IMR-90 (cell line): ENCODE measurements around the gene INO80D.
"Not testable (repeated sequence)": the region's sequence is repeated elsewhere in the genome, so short reads cannot be mapped to it uniquely, and the experiment has no call there.

Source experiments
- CTCF ChIP-seq: conservative IDR thresholded peaks from 2 replicates; pipeline ENCODE4 v1.5.1; 2012; ENCODE audit warnings: mild to moderate bottlenecking, low read depth, low read length, improper control_type of control experiment
- MAZ ChIP-seq: IDR thresholded peaks from 2 replicates; pipeline ENCODE4 v1.6.1; 2012; ENCODE audit warnings: low read depth, mild to moderate bottlenecking, low read length, improper control_type of control experiment, moderate library complexity, borderline replicate concordance
- NFE2L2 ChIP-seq: fragments of 150-350 bp; IDR thresholded peaks from 2 replicates; pipeline ENCODE4 v1.6.1; 2016; ENCODE audit warnings: low read depth, mild to moderate bottlenecking, low read length
- RAD21 ChIP-seq: IDR thresholded peaks from 2 replicates; pipeline ENCODE4 v1.6.1; 2012; ENCODE audit warnings: low read length, improper control_type of control experiment
- RCOR1 ChIP-seq: IDR thresholded peaks from 2 replicates; pipeline ENCODE4 v1.6.1; 2012; ENCODE audit warnings: mild to moderate bottlenecking, low read length, improper control_type of control experiment; ENCODE audit not compliant: insufficient replicate concordance
- RFX5 ChIP-seq: IDR thresholded peaks from 2 replicates; pipeline ENCODE4 v1.8.0; 2012; ENCODE audit warnings: low read depth, mild to moderate bottlenecking, low read length, moderate library complexity
- USF2 ChIP-seq: fragments of 150-350 bp; IDR thresholded peaks from 2 replicates; pipeline ENCODE4 v1.6.1; 2017; ENCODE audit warnings: mild to moderate bottlenecking, antibody characterized with exemption, low read length, low read depth

- not testable (repeated sequence) for TF ChIP-seq RFX5, MAZ, CTCF, RCOR1, NFE2L2, RAD21, USF2
Measured at GRCh38 chr2:206015746-206016145, 70.2 kb downstream of the INO80D start.
